Lower leg skin (tissue), 3 donors: ENCODE measurements around the gene NSG1.

Experiments
- CTCF ChIP-seq, 3 donors: fragments of 450-650 bp; IDR thresholded peaks; one replicate each; pipeline ENCODE4 v1.5.1; 2016; ENCODE audit warnings: antibody characterized with exemption in 3 of 3, mild to moderate bottlenecking in 3 of 3, moderate library complexity in 2 of 3
- POLR2A ChIP-seq, 2 donors: fragments of 450-650 bp; IDR thresholded peaks; one replicate each; pipeline ENCODE4 v1.6.1; 2016 to 2017; ENCODE audit warnings: antibody characterized with exemption in 2 of 2, mild to moderate bottlenecking in 1 of 2, moderate library complexity in 1 of 2

- no peak for TF ChIP-seq POLR2A (IDR thresholded peaks at IDR 0.05)
- no peak for TF ChIP-seq CTCF (IDR thresholded peaks at IDR 0.05)
These were observed 56.9 kb downstream of the NSG1 start for GRCh38 chr4:4443821-4444220.
